Activated gamma-delta T cell treated with Interleukin-2 at 50 U/mL for 16 hours (primary cell): ENCODE results near the gene NPC1.

ENCODE experiments used
- DNase-seq: peaks from one replicate; pipeline ENCODE4 v3.0.0-alpha.2; 2020

The NPC1 gene

GRCh38 chr18:23545247-23545789 lies 41.0 kb downstream of the NPC1 start:
- DNase-seq, result no peak

GRCh38 chr18:23542461-23542860 lies 43.8 kb downstream of the NPC1 start:
- no peak for DNase-seq

- no peak for DNase-seq
Measured at GRCh38 chr18:23541349-23542093, 44.8 kb downstream of the NPC1 start.

- no peak for DNase-seq
Measured at GRCh38 chr18:23540867-23541266, 45.4 kb downstream of the NPC1 start.

GRCh38 chr18:23539911-23540525 lies 46.3 kb downstream of the NPC1 start:
- no peak for DNase-seq

GRCh38 chr18:23539296-23539695 lies 47.0 kb downstream of the NPC1 start:
- DNase-seq, result no peak

GRCh38 chr18:23538870-23539269 lies 47.4 kb downstream of the NPC1 start:
- no peak for DNase-seq

GRCh38 chr18:23538001-23538400 lies 48.3 kb downstream of the NPC1 start:
- DNase-seq, result no peak

GRCh38 chr18:23537274-23537673 lies 49.0 kb downstream of the NPC1 start:
- no peak for DNase-seq

- DNase-seq, result no peak
Measured at GRCh38 chr18:23536204-23536603, 50.1 kb downstream of the NPC1 start.

GRCh38 chr18:23534276-23534675 lies 52.0 kb downstream of the NPC1 start:
- DNase-seq, result no peak

- DNase-seq, result no peak
Measured at GRCh38 chr18:23532848-23533247, 53.5 kb downstream of the NPC1 start.

GRCh38 chr18:23531912-23532311 lies 54.4 kb downstream of the NPC1 start:
- no peak for DNase-seq

- DNase-seq, result no peak
Measured at GRCh38 chr18:23530195-23530594, 56.1 kb downstream of the NPC1 start.

GRCh38 chr18:23529604-23530003 lies 56.7 kb downstream of the NPC1 start:
- DNase-seq, result no peak

GRCh38 chr18:23528580-23529472 lies 57.5 kb downstream of the NPC1 start:
- no peak for DNase-seq

GRCh38 chr18:23526501-23527063 lies 59.7 kb downstream of the NPC1 start:
- DNase-seq, result no peak

- DNase-seq, result no peak
Measured at GRCh38 chr18:23524213-23524707, 62.0 kb downstream of the NPC1 start.

GRCh38 chr18:23523429-23524212 lies 62.7 kb downstream of the NPC1 start:
- DNase-seq, result no peak

- no peak for DNase-seq
Measured at GRCh38 chr18:23521907-23522306, 64.4 kb downstream of the NPC1 start.

- DNase-seq, result no peak
Measured at GRCh38 chr18:23521271-23521670, 65.0 kb downstream of the NPC1 start.

- DNase-seq, result no peak
Measured at GRCh38 chr18:23519734-23520133, 66.6 kb downstream of the NPC1 start.
